Mucosa of stomach (tissue), 1 donor: Measurements from ENCODE around the gene MAPK10.
"Not testable (repeated sequence)": the region's sequence is repeated elsewhere in the genome, so short reads cannot be mapped to it uniquely, and the experiment has no call there.

Source experiments
- H3K27me3 ChIP-seq: one replicate; pipeline ENCODE4 v1.7.0; 2013; ENCODE audit warnings: mild to moderate bottlenecking, low read length; ENCODE audit not compliant: control insufficient read depth, insufficient read depth
- H3K36me3 ChIP-seq: one replicate; pipeline ENCODE4 v1.7.0; 2013; ENCODE audit warnings: low read length; ENCODE audit not compliant: control insufficient read depth, insufficient read depth
- H3K4me1 ChIP-seq: one replicate; pipeline ENCODE4 v1.7.0; 2013; ENCODE audit warnings: mild to moderate bottlenecking, low read length; ENCODE audit not compliant: control insufficient read depth, insufficient read depth
- H3K4me3 ChIP-seq: one replicate; pipeline ENCODE4 v1.7.0; 2013; ENCODE audit warnings: low read length
- H3K9ac ChIP-seq: one replicate; pipeline ENCODE4 v1.7.0; 2013; ENCODE audit warnings: mild to moderate bottlenecking, low read length, moderate library complexity
- H3K9me3 ChIP-seq: one replicate; pipeline ENCODE4 v1.7.0; 2013; ENCODE audit warnings: mild to moderate bottlenecking, low read length, moderate library complexity; ENCODE audit not compliant: control insufficient read depth
- donor health status: Pancreatic carcinoma.

Gene MAPK10

DNA sequence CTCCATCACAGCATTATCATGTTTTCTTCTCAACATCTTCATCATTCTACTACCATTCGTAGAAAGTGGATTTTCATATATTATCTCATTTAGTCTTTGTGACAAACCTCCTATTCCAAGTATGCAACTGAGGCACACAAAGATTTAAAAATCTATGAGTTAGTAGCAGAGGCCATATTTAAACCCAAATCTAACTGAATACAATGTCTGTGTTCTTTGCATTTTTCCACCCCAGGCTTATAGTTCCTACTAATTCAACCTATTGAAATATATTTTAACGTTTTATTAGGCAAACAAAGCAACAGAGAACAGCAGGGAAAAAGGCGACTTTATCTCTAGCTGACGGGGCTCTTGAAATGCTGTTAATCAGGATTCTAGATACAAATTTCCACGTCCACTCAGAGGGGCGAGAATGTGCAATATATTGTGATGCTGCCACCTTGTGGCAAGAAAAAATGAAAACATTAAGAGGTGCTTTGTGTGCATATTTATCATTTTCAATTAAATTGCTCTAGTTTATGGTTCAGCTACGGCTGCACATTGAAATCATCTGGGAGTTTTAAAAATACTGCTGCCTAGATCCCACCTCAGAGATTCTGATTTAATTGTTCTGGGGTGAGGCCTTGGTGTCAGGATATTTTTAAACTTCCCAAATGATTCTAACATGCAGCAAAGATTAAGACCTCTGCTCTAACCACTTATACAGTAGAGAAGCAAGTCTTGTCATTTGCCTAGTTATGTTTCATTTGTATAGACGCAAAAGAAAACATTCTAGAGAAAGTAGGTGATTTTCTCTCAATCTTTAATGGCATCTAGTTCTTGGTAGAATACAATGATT lies 315.9 kb downstream of the MAPK10 start:
- no peaks in the 10 kb centered on the region for H3K27me3 ChIP-seq
- H3K9me3 ChIP-seq = no peaks in the 10 kb centered on the region
- H3K9ac ChIP-seq = no peak overlapping the region
- H3K4me1 ChIP-seq = no peaks in the 10 kb centered on the region
- no peaks in the 10 kb centered on the region for H3K36me3 ChIP-seq
- H3K4me3 ChIP-seq = no peak overlapping the region

DNA sequence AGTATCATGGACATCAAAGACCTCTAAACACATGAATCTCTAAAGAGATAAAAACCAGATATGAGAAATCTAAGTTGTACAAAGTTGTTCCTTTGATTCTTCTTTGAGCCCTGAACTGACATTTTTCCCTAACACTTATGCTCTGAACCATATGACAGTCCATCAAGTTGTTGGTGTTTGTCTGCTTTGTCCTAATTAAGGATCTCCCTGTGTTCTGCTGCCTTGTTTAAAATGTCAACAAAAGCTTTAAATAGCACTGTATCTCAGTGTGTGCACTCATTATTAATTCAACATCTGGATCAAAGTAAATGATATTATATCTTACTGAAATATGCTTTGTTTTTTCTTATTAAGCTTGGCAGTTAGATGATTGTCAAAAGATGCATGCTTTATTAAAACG lies 321.8 kb downstream of the MAPK10 start:
- Histone ChIP-seq H3K9me3 (no peaks in the 10 kb centered on the region), H3K4me1 (no peaks in the 10 kb centered on the region), H3K9ac (no peak overlapping the region), H3K27me3 (no peaks in the 10 kb centered on the region), H3K4me3 (no peak overlapping the region), H3K36me3 (no peaks in the 10 kb centered on the region)

DNA sequence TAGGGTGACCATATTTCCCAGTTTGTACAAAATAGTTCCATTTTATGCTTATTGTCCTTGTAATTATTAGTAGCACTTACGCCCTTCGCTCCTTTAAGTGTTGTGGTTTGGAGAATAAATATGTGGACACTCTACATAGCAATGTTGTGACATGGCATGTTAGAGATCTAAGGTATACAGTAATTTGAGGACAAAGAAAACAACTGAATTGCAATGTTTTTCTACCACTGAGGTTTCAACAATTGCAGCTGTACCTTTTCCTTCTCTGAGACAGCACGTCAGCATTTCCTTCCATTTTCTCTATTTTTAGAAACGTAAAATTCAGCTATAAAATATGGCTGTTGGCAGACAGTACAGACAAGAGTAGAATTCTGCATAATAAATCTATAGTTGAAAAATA lies 323.1 kb downstream of the MAPK10 start:
- Histone ChIP-seq H3K27me3 (no peaks in the 10 kb centered on the region), H3K36me3 (no peaks in the 10 kb centered on the region), H3K4me3 (no peak overlapping the region), H3K4me1 (no peaks in the 10 kb centered on the region), H3K9me3 (no peaks in the 10 kb centered on the region), H3K9ac (no peak overlapping the region)

DNA sequence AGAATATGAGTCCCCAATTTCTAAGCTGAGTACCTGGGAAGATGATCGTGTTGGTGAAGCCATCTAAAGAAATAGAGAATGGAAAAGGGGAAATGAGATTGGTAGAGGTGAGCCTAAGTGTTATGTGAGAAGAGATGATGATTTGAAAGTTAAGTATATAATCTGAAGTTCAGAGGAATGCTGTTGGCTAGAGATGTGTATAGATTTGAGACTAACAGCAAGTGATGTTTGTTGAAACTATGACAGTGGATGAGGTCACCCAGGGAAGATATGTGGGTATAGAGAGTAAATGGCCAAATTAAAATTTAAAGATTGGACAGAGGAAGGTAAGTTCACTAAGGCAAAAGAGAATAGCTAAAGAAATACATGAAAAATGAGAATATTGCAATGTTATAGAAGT lies 324.2 kb downstream of the MAPK10 start:
- Histone ChIP-seq H3K9me3 (no peaks in the 10 kb centered on the region), H3K9ac (no peak overlapping the region), H3K27me3 (no peaks in the 10 kb centered on the region), H3K4me3 (no peak overlapping the region), H3K4me1 (no peaks in the 10 kb centered on the region), H3K36me3 (no peaks in the 10 kb centered on the region)

DNA sequence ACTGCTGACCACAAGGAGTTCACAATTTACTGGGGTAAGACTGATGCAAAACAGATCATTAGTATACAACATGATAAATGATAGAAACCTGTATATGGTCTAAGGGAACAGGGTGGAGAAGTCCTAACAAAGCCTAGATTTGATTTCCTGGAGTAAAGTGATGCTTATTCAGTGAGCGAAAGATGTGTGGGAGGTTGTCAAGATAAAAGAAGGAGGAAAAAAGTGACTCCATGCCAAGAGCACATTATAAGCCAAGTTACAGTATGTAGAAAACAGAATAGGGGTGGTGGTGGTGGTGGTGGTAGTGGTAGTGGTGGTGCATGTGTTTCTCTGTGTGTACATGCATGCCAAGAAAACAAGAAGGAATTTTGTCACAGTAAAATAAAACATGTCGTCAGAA lies 325.2 kb downstream of the MAPK10 start:
- no peaks in the 10 kb centered on the region for H3K36me3 ChIP-seq
- no peak overlapping the region for H3K9ac ChIP-seq
- no peaks in the 10 kb centered on the region for H3K9me3 ChIP-seq
- H3K27me3 ChIP-seq = no peaks in the 10 kb centered on the region
- H3K4me3 ChIP-seq = no peak overlapping the region
- no peaks in the 10 kb centered on the region for H3K4me1 ChIP-seq

DNA sequence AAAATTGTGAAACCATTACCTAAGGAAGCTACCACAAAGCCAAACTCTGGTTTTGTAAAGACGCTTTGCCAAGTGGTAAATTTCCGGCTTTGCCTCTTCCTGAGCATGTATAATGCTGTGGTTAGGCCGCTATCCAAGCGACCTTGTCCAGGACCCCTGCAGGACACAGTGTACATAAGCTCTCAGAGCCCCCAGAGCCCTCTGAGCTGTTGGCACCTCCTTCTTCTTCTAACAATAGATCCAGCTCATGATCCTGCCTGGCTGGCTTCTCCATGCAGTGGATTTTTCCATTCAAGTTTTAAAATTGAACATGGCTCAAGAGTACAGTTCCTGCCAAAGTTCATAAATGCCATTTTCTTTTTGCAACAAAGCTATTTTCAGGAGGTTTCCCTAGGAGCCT lies 326.7 kb downstream of the MAPK10 start:
- Histone ChIP-seq H3K27me3 (no peaks in the 10 kb centered on the region), H3K36me3 (no peaks in the 10 kb centered on the region), H3K4me3 (no peak overlapping the region), H3K4me1 (no peaks in the 10 kb centered on the region), H3K9me3 (no peaks in the 10 kb centered on the region), H3K9ac (no peak overlapping the region)

DNA sequence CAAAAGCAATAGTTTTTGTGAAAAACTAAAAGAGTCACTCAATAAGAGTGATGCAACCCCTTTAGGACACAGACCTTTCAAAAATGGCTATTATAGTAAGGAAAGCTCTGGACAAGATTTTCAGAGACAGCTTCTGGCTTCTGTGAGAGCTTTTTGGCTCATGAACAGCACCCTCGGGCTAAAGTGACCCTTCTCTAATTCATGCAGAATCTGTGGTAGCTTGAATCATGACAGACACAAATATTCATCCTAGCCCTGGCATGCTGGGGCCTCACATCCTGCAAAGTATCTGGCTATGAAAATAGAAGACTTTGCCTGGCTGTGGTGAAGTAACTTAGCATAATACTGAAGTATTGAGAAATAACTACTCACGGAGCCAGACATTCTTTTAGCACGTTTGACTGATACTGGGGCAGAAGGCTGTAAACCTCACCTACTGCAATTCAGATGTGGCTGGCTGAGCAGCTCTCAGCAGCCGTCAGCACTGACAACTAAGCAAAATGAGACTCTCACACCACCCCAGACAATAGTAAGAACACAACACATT lies 327.3 kb downstream of the MAPK10 start:
- H3K4me1 ChIP-seq = no peaks in the 10 kb centered on the region
- H3K36me3 ChIP-seq = no peaks in the 10 kb centered on the region
- no peaks in the 10 kb centered on the region for H3K9me3 ChIP-seq
- no peaks in the 10 kb centered on the region for H3K27me3 ChIP-seq
- no peak overlapping the region for H3K4me3 ChIP-seq
- H3K9ac ChIP-seq = no peak overlapping the region

DNA sequence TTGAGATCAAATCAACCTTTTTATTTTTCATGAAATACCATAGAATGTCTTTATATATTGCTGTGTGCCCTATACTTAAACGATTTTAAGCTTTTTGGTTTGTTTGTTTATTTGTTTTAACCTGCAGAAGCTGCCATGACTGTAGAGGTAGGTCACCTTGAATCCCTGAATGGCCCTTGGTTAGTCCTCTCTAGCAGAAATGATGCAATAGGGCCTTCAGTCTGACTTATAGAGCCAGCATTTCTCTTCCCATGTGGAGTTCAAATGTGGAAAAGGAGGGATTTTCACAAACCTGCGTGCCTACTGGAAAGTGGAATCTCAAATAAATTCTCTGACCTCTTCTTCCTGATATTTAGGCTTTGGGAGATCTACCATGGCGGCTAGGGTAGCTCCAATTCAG lies 327.9 kb downstream of the MAPK10 start:
- Histone ChIP-seq H3K36me3 (no peaks in the 10 kb centered on the region), H3K4me3 (no peak overlapping the region), H3K9me3 (no peaks in the 10 kb centered on the region)

DNA sequence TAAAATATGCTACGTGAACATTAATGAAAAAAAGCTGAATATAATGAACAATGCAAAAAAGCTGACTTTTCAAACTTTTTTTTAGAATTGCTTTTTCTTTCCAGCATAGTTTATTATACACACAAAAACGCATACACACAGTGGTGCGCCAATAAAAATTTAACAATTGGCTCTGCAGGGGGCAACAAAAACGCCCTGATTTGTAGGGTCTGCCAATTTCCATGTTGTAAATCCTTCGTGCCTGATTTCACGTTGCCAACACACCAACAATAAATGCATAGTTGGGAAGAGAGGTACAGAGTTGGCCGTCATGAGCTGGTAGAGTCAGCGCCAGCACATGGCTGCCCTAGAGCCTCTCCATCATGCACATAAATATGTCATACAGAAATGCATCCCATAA lies 333.1 kb downstream of the MAPK10 start:
- H3K9me3 ChIP-seq = no peaks in the 10 kb centered on the region
- H3K27me3 ChIP-seq = no peaks in the 10 kb centered on the region
- no peaks in the 10 kb centered on the region for H3K36me3 ChIP-seq
- no peaks in the 10 kb centered on the region for H3K4me1 ChIP-seq
- no peak overlapping the region for H3K9ac ChIP-seq
- no peak overlapping the region for H3K4me3 ChIP-seq

More for the DNA sequence above, 327.9 kb downstream of the MAPK10 start:
- no peak overlapping the region for H3K9ac ChIP-seq
- H3K27me3 ChIP-seq = no peaks in the 10 kb centered on the region
- H3K4me1 ChIP-seq = no peaks in the 10 kb centered on the region

DNA sequence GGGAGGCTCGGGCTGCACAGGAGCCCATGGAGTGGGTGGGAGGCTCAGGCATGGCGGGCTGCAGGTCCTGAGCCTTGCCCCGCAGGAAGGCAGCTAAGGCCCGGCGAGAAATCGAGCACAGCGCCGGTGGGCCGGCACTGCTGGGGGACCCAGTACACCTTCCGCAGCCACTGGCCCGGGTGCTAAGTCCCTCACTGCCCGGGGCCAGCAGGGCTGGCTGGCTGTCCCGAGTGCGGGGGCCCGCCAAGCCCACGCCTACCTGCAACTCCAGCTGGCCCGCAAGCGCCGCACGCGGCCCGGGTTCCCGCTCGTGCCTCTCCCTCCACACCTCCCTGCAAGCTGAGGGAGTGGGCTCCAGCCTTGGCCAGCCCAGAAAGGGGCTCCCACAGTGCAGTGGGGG lies 338.2 kb downstream of the MAPK10 start:
- not testable (repeated sequence) for H3K27me3 ChIP-seq, H3K9ac ChIP-seq, H3K36me3 ChIP-seq, H3K9me3 ChIP-seq, H3K4me3 ChIP-seq, H3K4me1 ChIP-seq

DNA sequence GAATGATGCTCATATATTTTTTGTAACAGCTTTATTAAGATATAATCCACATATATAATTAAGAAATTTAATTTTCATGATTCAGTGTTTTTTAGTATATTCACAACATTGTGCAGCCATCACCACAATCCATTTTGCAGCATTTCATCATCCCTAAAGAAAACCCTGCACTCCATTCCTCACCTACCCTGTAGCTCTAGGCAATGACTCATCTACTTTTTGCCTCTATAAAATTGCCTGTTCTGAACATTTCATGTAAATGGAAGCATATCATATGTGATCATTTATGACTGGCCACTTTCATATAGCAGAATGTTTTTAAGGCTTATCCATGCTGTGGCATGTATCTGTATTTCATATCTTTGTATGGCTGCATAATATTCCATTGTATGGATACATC lies 339.9 kb downstream of the MAPK10 start:
- H3K4me3 ChIP-seq = no peak overlapping the region
- no peaks in the 10 kb centered on the region for H3K36me3 ChIP-seq
- no peak overlapping the region for H3K9ac ChIP-seq
- no peaks in the 10 kb centered on the region for H3K27me3 ChIP-seq
- H3K4me1 ChIP-seq = no peaks in the 10 kb centered on the region
- no peaks in the 10 kb centered on the region for H3K9me3 ChIP-seq

DNA sequence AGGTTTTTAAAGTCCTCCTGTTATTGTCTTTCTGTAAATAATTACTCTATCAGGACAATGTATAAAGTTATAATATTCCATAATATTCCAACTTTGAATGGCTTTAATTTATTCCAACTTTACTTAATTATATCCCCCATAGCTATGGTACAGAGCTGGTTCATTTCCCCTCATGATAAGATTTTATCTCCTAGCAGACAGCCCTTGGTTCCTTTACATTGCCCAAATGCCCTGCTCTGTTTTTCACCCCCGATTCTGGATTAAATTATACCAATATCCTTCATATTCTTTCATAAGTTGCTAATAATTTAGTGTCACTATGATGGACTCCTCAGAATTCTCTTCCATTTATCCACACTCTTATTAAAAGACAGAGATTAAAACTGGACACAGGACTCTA lies 340.5 kb downstream of the MAPK10 start:
- Histone ChIP-seq H3K4me3 (no peak overlapping the region), H3K27me3 (no peaks in the 10 kb centered on the region), H3K9me3 (no peaks in the 10 kb centered on the region), H3K4me1 (no peaks in the 10 kb centered on the region), H3K9ac (no peak overlapping the region), H3K36me3 (no peaks in the 10 kb centered on the region)
